NCI-H1694 (cell line): ENCODE measurements around the gene PIP5K1B.

Experiments
- DNase-seq: peaks from one replicate; lab custom pipeline; 2025; lab: John Stamatoyannopoulos, UW

Gene PIP5K1B

GRCh38 chr9:68808338-68808890 lies 103.4 kb downstream of the PIP5K1B start:
- DNase-seq, result no peak

GRCh38 chr9:68817079-68817875 lies 112.2 kb downstream of the PIP5K1B start:
- no peak for DNase-seq

GRCh38 chr9:68819065-68819464 lies 114.0 kb downstream of the PIP5K1B start:
- no peak for DNase-seq

- no peak for DNase-seq
These were observed 116.9 kb downstream of the PIP5K1B start for GRCh38 chr9:68821911-68822310.

- no peak for DNase-seq
These were observed 117.6 kb downstream of the PIP5K1B start for GRCh38 chr9:68822596-68823165.

GRCh38 chr9:68825762-68826472 lies 120.9 kb downstream of the PIP5K1B start:
- no peak for DNase-seq

GRCh38 chr9:68827837-68828744 lies 123.1 kb downstream of the PIP5K1B start:
- DNase-seq, result no peak

GRCh38 chr9:68832101-68832500 lies 127.1 kb downstream of the PIP5K1B start:
- no peak for DNase-seq

GRCh38 chr9:68832861-68833518 lies 128.0 kb downstream of the PIP5K1B start:
- no peak for DNase-seq

GRCh38 chr9:68834931-68835520 lies 130.0 kb downstream of the PIP5K1B start:
- no peak for DNase-seq

- DNase-seq, result no peak
These were observed 131.7 kb downstream of the PIP5K1B start for GRCh38 chr9:68836788-68837187.

- no peak for DNase-seq
These were observed 133.2 kb downstream of the PIP5K1B start for GRCh38 chr9:68838245-68838644.

GRCh38 chr9:68841276-68842052 lies 136.4 kb downstream of the PIP5K1B start:
- no peak for DNase-seq

GRCh38 chr9:68842568-68842967 lies 137.5 kb downstream of the PIP5K1B start:
- DNase-seq, result no peak

- no peak for DNase-seq
These were observed 138.2 kb downstream of the PIP5K1B start for GRCh38 chr9:68843239-68843638.

- no peak for DNase-seq
These were observed 139.1 kb downstream of the PIP5K1B start for GRCh38 chr9:68844157-68844556.

GRCh38 chr9:68844631-68845612 lies 139.9 kb downstream of the PIP5K1B start:
- DNase-seq, result no peak

GRCh38 chr9:68847765-68848164 lies 142.7 kb downstream of the PIP5K1B start:
- no peak for DNase-seq

GRCh38 chr9:68851657-68852056 lies 146.6 kb downstream of the PIP5K1B start:
- no peak for DNase-seq
